ENCODE measurements around the gene NEURL1B. TPM values are rescaled to one million over a fixed set of nuclear protein-coding genes. Genes with fewer than 3 reads are reported as not detected.

Gene NEURL1B
- total RNA-seq, 4 donors from 2014 or later = 8.7 to 18.8 (median 15.1) TPM

- in situ Hi-C loops (cut with MboI; ENCODE audit: low sequenced_read_pairs in 4 of 4) (no loop called here), intact Hi-C loops (cut with DNase I; ENCODE audit: low total_unique reads) (no loop called here)
- DNase-seq = peak; percentile 58 to 62
- Histone ChIP-seq H3K36me3 (no peaks in the 10 kb centered on the region), H3K27ac (peak overlapping the region; percentile 32 to 73 (median 47)), H3K4me1 (peaks cover 5 to 19% of the 10 kb centered on the region in 2 donors), H3K4me3 (no peak overlapping the region), H3K27me3 (no peaks in the 10 kb centered on the region), H3K9me3 (no peaks in the 10 kb centered on the region)
- peak; percentile 92 to 94 for ATAC-seq
- TF ChIP-seq CTCF (IDR thresholded peaks at IDR 0.05 in 4 of 5, conservative IDR thresholded peaks at IDR 0.05 in 1 of 5) = no peak
- no peak for TF ChIP-seq POLR2A (IDR thresholded peaks at IDR 0.05)
These were observed 28.3 kb upstream of the NEURL1B start for GRCh38 chr5:172612771-172613170.

- TF ChIP-seq CTCF (IDR thresholded peaks at IDR 0.05 in 4 of 5, conservative IDR thresholded peaks at IDR 0.05 in 1 of 5) = no peak
- no peak for TF ChIP-seq POLR2A (IDR thresholded peaks at IDR 0.05)
- no peaks in the 10 kb centered on the region for H3K27me3 ChIP-seq
- H3K9me3 ChIP-seq = no peaks in the 10 kb centered on the region
- H3K4me3 ChIP-seq = no peak overlapping the region
- H3K4me1 ChIP-seq = peaks cover 5 to 16% of the 10 kb centered on the region in 2 donors
- H3K27ac ChIP-seq = peak overlapping the region; percentile 40 to 78 (median 71)
- no peaks in the 10 kb centered on the region for H3K36me3 ChIP-seq
- no peak for ATAC-seq
- in situ Hi-C loops (cut with MboI; ENCODE audit: low sequenced_read_pairs in 4 of 4) (no loop called here), intact Hi-C loops (cut with DNase I; ENCODE audit: low total_unique reads) (no loop called here)
- no peak for DNase-seq
These were observed 24.9 kb upstream of the NEURL1B start for GRCh38 chr5:172616136-172616535.

- Histone ChIP-seq H3K4me3 (no peak overlapping the region), H3K36me3 (no peaks in the 10 kb centered on the region), H3K27ac (peak overlapping the region; percentile 67 to 78 (median 71)), H3K27me3 (no peaks in the 10 kb centered on the region), H3K9me3 (no peaks in the 10 kb centered on the region), H3K4me1 (peaks cover 5 to 16% of the 10 kb centered on the region in 2 donors)
- ATAC-seq (peak in 1 of 2 donors; percentile 57), DNase-seq (peak; percentile 24 to 48)
- intact Hi-C loops (cut with DNase I; ENCODE audit: low total_unique reads) (no loop called here), in situ Hi-C loops (cut with MboI; ENCODE audit: low sequenced_read_pairs in 4 of 4) (no loop called here)
- TF ChIP-seq POLR2A (IDR thresholded peaks at IDR 0.05) = peak in 1 of 2 donors; percentile 19
- no peak for TF ChIP-seq CTCF (IDR thresholded peaks at IDR 0.05 in 4 of 5, conservative IDR thresholded peaks at IDR 0.05 in 1 of 5)
These were observed 24.3 kb upstream of the NEURL1B start for GRCh38 chr5:172616730-172617129.

GRCh38 chr5:172617817-172618216 lies 23.2 kb upstream of the NEURL1B start:
- H3K27ac ChIP-seq = peak overlapping the region; percentile 67 to 78 (median 71)
- H3K36me3 ChIP-seq = no peaks in the 10 kb centered on the region
- intact Hi-C loops (cut with DNase I; ENCODE audit: low total_unique reads) (no loop called here), in situ Hi-C loops (cut with MboI; ENCODE audit: low sequenced_read_pairs in 4 of 4) (no loop called here)
- ATAC-seq = no peak
- H3K9me3 ChIP-seq = no peaks in the 10 kb centered on the region
- peaks cover 0 to 6% of the 10 kb centered on the region in 2 donors for H3K4me1 ChIP-seq
- H3K27me3 ChIP-seq = no peaks in the 10 kb centered on the region
- no peak overlapping the region for H3K4me3 ChIP-seq
- DNase-seq = no peak
- TF ChIP-seq POLR2A (IDR thresholded peaks at IDR 0.05) (no peak), CTCF (IDR thresholded peaks at IDR 0.05 in 4 of 5, conservative IDR thresholded peaks at IDR 0.05 in 1 of 5) (no peak)

Data from gastrocnemius medialis (tissue), 4 donors.